Left hindlimb (tissue), 1 donor: ENCODE results near the gene PITPNM3.
"Not testable (repeated sequence)": the region's sequence is repeated elsewhere in the genome, so short reads cannot be mapped to it uniquely, and the experiment has no call there.

Experiments
- DNase-seq: peaks from one replicate; pipeline ENCODE4 v3.0.0-alpha.2; 2018

The PITPNM3 gene

GRCh38 chr17:6497496-6498221 is 58.7 kb downstream of the PITPNM3 start:
- no peak for DNase-seq

- DNase-seq, result peak; percentile 61
These were observed 59.5 kb downstream of the PITPNM3 start for GRCh38 chr17:6496640-6497441.

- no peak for DNase-seq
These were observed 60.3 kb downstream of the PITPNM3 start for GRCh38 chr17:6496116-6496481.

- no peak for DNase-seq
These were observed 60.8 kb downstream of the PITPNM3 start for GRCh38 chr17:6495450-6496115.

GRCh38 chr17:6494239-6494941 is 62.0 kb downstream of the PITPNM3 start:
- DNase-seq, result no peak

GRCh38 chr17:6492892-6493674 is 63.3 kb downstream of the PITPNM3 start:
- DNase-seq, result no peak

- DNase-seq, result no peak
These were observed 65.2 kb downstream of the PITPNM3 start for GRCh38 chr17:6491071-6491700.

GRCh38 chr17:6489016-6489550 is 67.3 kb downstream of the PITPNM3 start:
- DNase-seq, result no peak

- DNase-seq, result no peak
These were observed 68.3 kb downstream of the PITPNM3 start for GRCh38 chr17:6488008-6488539.

- DNase-seq, result no peak
These were observed 68.9 kb downstream of the PITPNM3 start for GRCh38 chr17:6487251-6488007.

GRCh38 chr17:6485646-6486412 is 70.5 kb downstream of the PITPNM3 start:
- DNase-seq, result no peak

GRCh38 chr17:6483507-6483906 is 72.8 kb downstream of the PITPNM3 start:
- no peak for DNase-seq

- DNase-seq, result not testable (repeated sequence)
These were observed 73.6 kb downstream of the PITPNM3 start for GRCh38 chr17:6482796-6483195.

GRCh38 chr17:6482105-6482455 is 74.3 kb downstream of the PITPNM3 start:
- DNase-seq, result no peak

GRCh38 chr17:6480303-6480675 is 76.1 kb downstream of the PITPNM3 start:
- DNase-seq, result no peak

- no peak for DNase-seq
These were observed 76.6 kb downstream of the PITPNM3 start for GRCh38 chr17:6479622-6480302.

GRCh38 chr17:6478486-6478885 is 77.9 kb downstream of the PITPNM3 start:
- no peak for DNase-seq

- DNase-seq, result no peak
These were observed 78.4 kb downstream of the PITPNM3 start for GRCh38 chr17:6477831-6478383.

- no peak for DNase-seq
These were observed 79.6 kb downstream of the PITPNM3 start for GRCh38 chr17:6476810-6477179.
